OCI-LY3 (cell line): ENCODE data around the gene LAMC2.

Experiments used
- CTCF ChIP-seq: fragments of 200-600, 300-600 bp; sonication (generic); IDR thresholded peaks from 2 replicates; pipeline ENCODE4 v1.5.1; 2014; ENCODE audit warnings: antibody characterized with exemption, low read length, low read depth
- EZH2phosphoT487 ChIP-seq: fragments of 200-600 bp; shearing (Covaris generic); IDR thresholded peaks from 2 replicates; pipeline ENCODE4 v1.6.1; 2018; ENCODE audit warnings: antibody characterized with exemption, mixed run types, low read depth

GRCh38 chr1:183193963-183194525 is 8.0 kb downstream of the LAMC2 start:
- TF ChIP-seq CTCF (no peak), EZH2phosphoT487 (no peak)
